HG02852 (cell line): ENCODE data around the gene PCP4.
"Not testable (repeated sequence)": the region's sequence is repeated elsewhere in the genome, so short reads cannot be mapped to it uniquely, and the experiment has no call there.

Experiments
- ATAC-seq: cut with Tn5 transposase; IDR thresholded peaks from one replicate; pipeline ENCODE4 v1.9.1; 2021; ENCODE audit warnings: mild to moderate bottlenecking, moderate library complexity; ENCODE audit not compliant: unreplicated experiment

Gene PCP4

GRCh38 chr21:39863111-39863510 is 4.1 kb upstream of the PCP4 start:
- ATAC-seq, result no peak

- ATAC-seq, result no peak
Measured at GRCh38 chr21:39866093-39866492, 1.1 kb upstream of the PCP4 start.

GRCh38 chr21:39869141-39869818 is 2.0 kb downstream of the PCP4 start:
- no peak for ATAC-seq

- ATAC-seq, result no peak
Measured at GRCh38 chr21:39873687-39874086, 6.4 kb downstream of the PCP4 start.

GRCh38 chr21:39874206-39874605 is 7.0 kb downstream of the PCP4 start:
- no peak for ATAC-seq

- no peak for ATAC-seq
Measured at GRCh38 chr21:39874759-39875158, 7.5 kb downstream of the PCP4 start.

- no peak for ATAC-seq
Measured at GRCh38 chr21:39881661-39882060, 14.4 kb downstream of the PCP4 start.

GRCh38 chr21:39882151-39882838 is 15.1 kb downstream of the PCP4 start:
- ATAC-seq, result no peak

GRCh38 chr21:39882839-39883195 is 15.6 kb downstream of the PCP4 start:
- no peak for ATAC-seq

GRCh38 chr21:39885119-39885848 is 18.0 kb downstream of the PCP4 start:
- ATAC-seq, result no peak

GRCh38 chr21:39888848-39889247 is 21.6 kb downstream of the PCP4 start:
- ATAC-seq, result no peak

GRCh38 chr21:39891111-39891510 is 23.9 kb downstream of the PCP4 start:
- no peak for ATAC-seq

- ATAC-seq, result not testable (repeated sequence)
Measured at GRCh38 chr21:39891863-39892262, 24.6 kb downstream of the PCP4 start.

GRCh38 chr21:39900491-39900890 is 33.3 kb downstream of the PCP4 start:
- ATAC-seq, result no peak

- no peak for ATAC-seq
Measured at GRCh38 chr21:39900911-39901310, 33.7 kb downstream of the PCP4 start.

GRCh38 chr21:39902986-39903385 is 35.7 kb downstream of the PCP4 start:
- no peak for ATAC-seq

- no peak for ATAC-seq
Measured at GRCh38 chr21:39904457-39904856, 37.2 kb downstream of the PCP4 start.

- no peak for ATAC-seq
Measured at GRCh38 chr21:39908265-39908923, 41.2 kb downstream of the PCP4 start.

GRCh38 chr21:39911286-39912199 is 44.3 kb downstream of the PCP4 start:
- no peak for ATAC-seq

GRCh38 chr21:39913706-39914305 is 46.6 kb downstream of the PCP4 start:
- ATAC-seq, result no peak
